ENCODE results near the gene GALK2.
"Not testable (repeated sequence)": the region's sequence is repeated elsewhere in the genome, so short reads cannot be mapped to it uniquely, and the experiment has no call there.

The GALK2 gene

GRCh38 chr15:49178497-49178896 is 8.4 kb downstream of the GALK2 start:
- no peaks in the 10 kb centered on the region for H3K4me1 ChIP-seq (ENCODE audit: low read depth, poor library complexity, severe bottlenecking)

GRCh38 chr15:49179433-49180190 is 9.6 kb downstream of the GALK2 start:
- Histone ChIP-seq H2AFZ (ENCODE audit: low read depth) (no peak overlapping the region), H4K20me1 (ENCODE audit: insufficient read depth) (no peaks in the 10 kb centered on the region), H3K27ac (no peak overlapping the region), H3K4me1 (ENCODE audit: low read depth, poor library complexity, severe bottlenecking) (no peaks in the 10 kb centered on the region), H3K4me2 (no peak overlapping the region), H3K4me3 (IDR thresholded peaks at IDR 0.05; ENCODE audit: insufficient read depth, low read depth, low read length) (no peak overlapping the region), H3K36me3 (ENCODE audit: insufficient read depth) (no peaks in the 10 kb centered on the region), H3K27me3 (ENCODE audit: insufficient read depth, low read depth) (no peaks in the 10 kb centered on the region), H3K9ac (no peak overlapping the region), H3K79me2 (ENCODE audit: insufficient read depth, low read depth) (no peaks in the 10 kb centered on the region)
- no peak for TF ChIP-seq CTCF (conservative IDR thresholded peaks at IDR 0.05; ENCODE audit: low read depth, low read length)

More at GRCh38 chr15:49178497-49178896, 8.4 kb downstream of the GALK2 start:
- Histone ChIP-seq H2AFZ (ENCODE audit: low read depth) (no peak overlapping the region), H4K20me1 (ENCODE audit: insufficient read depth) (no peaks in the 10 kb centered on the region), H3K79me2 (ENCODE audit: insufficient read depth, low read depth) (no peaks in the 10 kb centered on the region), H3K36me3 (ENCODE audit: insufficient read depth) (no peaks in the 10 kb centered on the region), H3K27ac (no peak overlapping the region), H3K4me2 (no peak overlapping the region), H3K4me3 (IDR thresholded peaks at IDR 0.05; ENCODE audit: insufficient read depth, low read depth, low read length) (no peak overlapping the region), H3K27me3 (ENCODE audit: insufficient read depth, low read depth) (no peaks in the 10 kb centered on the region), H3K9ac (no peak overlapping the region)
- TF ChIP-seq CTCF (conservative IDR thresholded peaks at IDR 0.05; ENCODE audit: low read depth, low read length), result no peak

- no peak for TF ChIP-seq CTCF (conservative IDR thresholded peaks at IDR 0.05; ENCODE audit: low read depth, low read length)
- no peak overlapping the region for H2AFZ ChIP-seq (ENCODE audit: low read depth)
- no peaks in the 10 kb centered on the region for H3K4me1 ChIP-seq (ENCODE audit: low read depth, poor library complexity, severe bottlenecking)
- H3K36me3 ChIP-seq (ENCODE audit: insufficient read depth), result no peaks in the 10 kb centered on the region
- H3K27me3 ChIP-seq (ENCODE audit: insufficient read depth, low read depth), result no peaks in the 10 kb centered on the region
- H3K4me2 ChIP-seq, result no peak overlapping the region
- H3K79me2 ChIP-seq (ENCODE audit: insufficient read depth, low read depth), result no peaks in the 10 kb centered on the region
- no peak overlapping the region for H3K9ac ChIP-seq
- no peak overlapping the region for H3K4me3 ChIP-seq (IDR thresholded peaks at IDR 0.05; ENCODE audit: insufficient read depth, low read depth, low read length)
- no peaks in the 10 kb centered on the region for H4K20me1 ChIP-seq (ENCODE audit: insufficient read depth)
- H3K27ac ChIP-seq, result no peak overlapping the region
Measured at GRCh38 chr15:49182128-49182527, 12.1 kb downstream of the GALK2 start.

- H3K27ac ChIP-seq; H3K79me2 ChIP-seq (ENCODE audit: insufficient read depth, low read depth); H4K20me1 ChIP-seq (ENCODE audit: insufficient read depth); H3K9ac ChIP-seq; H3K36me3 ChIP-seq (ENCODE audit: insufficient read depth); H3K4me1 ChIP-seq (ENCODE audit: low read depth, poor library complexity, severe bottlenecking); H3K27me3 ChIP-seq (ENCODE audit: insufficient read depth, low read depth); H3K4me3 ChIP-seq (IDR thresholded peaks at IDR 0.05; ENCODE audit: insufficient read depth, low read depth, low read length); H3K4me2 ChIP-seq; H2AFZ ChIP-seq (ENCODE audit: low read depth): not testable (repeated sequence)
Measured at GRCh38 chr15:49183741-49184140, 13.7 kb downstream of the GALK2 start.

GRCh38 chr15:49185473-49185872 is 15.4 kb downstream of the GALK2 start:
- H2AFZ ChIP-seq (ENCODE audit: low read depth), result no peak overlapping the region
- H3K4me2 ChIP-seq, result no peak overlapping the region
- H3K27me3 ChIP-seq (ENCODE audit: insufficient read depth, low read depth), result no peaks in the 10 kb centered on the region
- H3K36me3 ChIP-seq (ENCODE audit: insufficient read depth), result no peaks in the 10 kb centered on the region
- no peak overlapping the region for H3K4me3 ChIP-seq (IDR thresholded peaks at IDR 0.05; ENCODE audit: insufficient read depth, low read depth, low read length)
- H3K4me1 ChIP-seq (ENCODE audit: low read depth, poor library complexity, severe bottlenecking), result no peaks in the 10 kb centered on the region
- no peaks in the 10 kb centered on the region for H3K79me2 ChIP-seq (ENCODE audit: insufficient read depth, low read depth)
- TF ChIP-seq CTCF (conservative IDR thresholded peaks at IDR 0.05; ENCODE audit: low read depth, low read length), result no peak
- H3K9ac ChIP-seq, result no peak overlapping the region
- no peak overlapping the region for H3K27ac ChIP-seq
- H4K20me1 ChIP-seq (ENCODE audit: insufficient read depth), result no peaks in the 10 kb centered on the region

Data from KMS-11 (cell line).